H1 (cell line): ENCODE data around the gene HMSD. TPM values are rescaled to one million over a fixed set of nuclear protein-coding genes. Genes with fewer than 3 reads are reported as not detected.
A peak's percentile ranks its signal among the peaks of the same experiment; 100 is the strongest.

Source experiments
- CTCF ChIA-PET: fragments of 300-600 bp; sonication (Branson Sonifier 250); formaldehyde crosslinking; loops from one replicate; lab custom pipeline; 2021; ENCODE audit not compliant: partially characterized antibody; lab: Charles Lee
- POLR2A ChIA-PET: fragments of 300-600 bp; sonication (Branson Sonifier 250); formaldehyde crosslinking; loops from one replicate; lab custom pipeline; 2021; ENCODE audit warnings: inconsistent platforms; ENCODE audit not compliant: partially characterized antibody; lab: Charles Lee
- DNase-seq, 2 experiments: peaks; one replicate each; pipeline versions ENCODE4 v3.0.0 to v3.0.0-alpha.2; 2010 to 2022; ENCODE audit warnings: low spot score in 2 of 2, low read depth in 1 of 2, mixed read lengths in 1 of 2
- FAIRE-seq: peaks from 2 replicates; lab custom pipeline; 2011; peaks lifted over from hg19 to GRCh38; lab: Jason Lieb, UNC
- H2AFZ ChIP-seq: 2 replicates; pipeline ENCODE4 v1.8.1; 2012; ENCODE audit warnings: low read length, inconsistent platforms
- H2AK5ac ChIP-seq: 2 replicates; pipeline ENCODE4 v1.6.1; 2013; ENCODE audit warnings: low read depth, low read length
- H2BK120ac ChIP-seq: replicated peaks from 2 replicates; pipeline ENCODE3; 2013; ENCODE audit warnings: low read depth, low read length, inconsistent platforms
- H2BK12ac ChIP-seq: 2 replicates; pipeline ENCODE4 v1.6.1; 2013; ENCODE audit warnings: low read depth, low read length
- H2BK15ac ChIP-seq: 2 replicates; pipeline ENCODE4 v1.6.1; 2013; ENCODE audit warnings: low read length
- H2BK20ac ChIP-seq: 2 replicates; pipeline ENCODE4 v1.6.1; 2013; ENCODE audit warnings: low read length
- H2BK5ac ChIP-seq: 2 replicates; pipeline ENCODE4 v1.6.1; 2013; ENCODE audit warnings: low read depth, low read length
- H3K14ac ChIP-seq: 2 replicates; pipeline ENCODE4 v1.6.1; 2013; ENCODE audit warnings: inconsistent platforms; ENCODE audit not compliant: insufficient read length
- H3K18ac ChIP-seq: 2 replicates; pipeline ENCODE4 v1.6.1; 2013; ENCODE audit warnings: low read length; ENCODE audit errors: extremely low read depth
- H3K23ac ChIP-seq: 2 replicates; pipeline ENCODE4 v1.6.1; 2013; ENCODE audit warnings: inconsistent platforms; ENCODE audit not compliant: insufficient read length
- H3K23me2 ChIP-seq: 2 replicates; pipeline ENCODE4 v1.6.1; 2013; ENCODE audit warnings: low read depth, low read length
- H3K27ac ChIP-seq: 2 replicates; pipeline ENCODE4 v1.6.1; 2011; ENCODE audit warnings: low read depth, low read length, inconsistent platforms
- H3K27me3 ChIP-seq, 4 experiments: replicated peaks in 1 of 4; 1 replicate in 1 of 4; 2 replicates in 3 of 4; pipeline versions ENCODE4 v1.6.1 to v1.8.1; 2011 to 2013; ENCODE audit warnings: low read length in 3 of 4, mild to moderate bottlenecking in 3 of 4, inconsistent platforms in 2 of 4, mixed read lengths in 2 of 4, moderate library complexity in 1 of 4; ENCODE audit not compliant: control insufficient read depth in 3 of 4, insufficient read depth in 3 of 4; ENCODE audit errors: extremely low read depth in 1 of 4
- H3K36me3 ChIP-seq, 4 experiments: 2 replicates each; pipeline versions ENCODE4 v1.6.1 to v1.8.1; 2011 to 2013; ENCODE audit warnings: mild to moderate bottlenecking in 4 of 4, low read length in 3 of 4, moderate library complexity in 2 of 4, control low read depth in 1 of 4, inconsistent platforms in 1 of 4; ENCODE audit not compliant: insufficient read depth in 4 of 4, control insufficient read depth in 2 of 4
- H3K4ac ChIP-seq: replicated peaks from 2 replicates; pipeline ENCODE3; 2013; ENCODE audit warnings: low read length, low read depth, mixed read lengths, inconsistent platforms; ENCODE audit not compliant: insufficient read length
- H3K4me1 ChIP-seq, 4 experiments: replicated peaks in 1 of 4; 1 replicate in 1 of 4; 2 replicates in 3 of 4; pipeline versions ENCODE4 v1.6.1 to v1.8.1; 2011 to 2013; ENCODE audit warnings: low read length in 3 of 4, inconsistent platforms in 2 of 4, mixed read lengths in 1 of 4; ENCODE audit not compliant: insufficient read depth in 4 of 4, control insufficient read depth in 3 of 4
- H3K4me2 ChIP-seq, 2 experiments: 2 replicates each; pipeline versions ENCODE4 v1.6.1 to v1.8.1; 2011 to 2013; ENCODE audit warnings: low read depth in 2 of 2, low read length in 2 of 2, control low read depth in 1 of 2, inconsistent platforms in 1 of 2, mild to moderate bottlenecking in 1 of 2; ENCODE audit not compliant: insufficient read depth in 1 of 2
- H3K4me3 ChIP-seq, 4 experiments: fragments of 200-600, 300-600 bp in 1 of 4; sonication (generic), shearing (Covaris generic), sonication (Bioruptor Twin) in 1 of 4; 2 replicates each; pipeline versions ENCODE4 v1.5.1 to v1.8.1; 2011 to 2016; ENCODE audit warnings: low read length in 4 of 4, low read depth in 3 of 4, control low read depth in 2 of 4, inconsistent platforms in 2 of 4, mild to moderate bottlenecking in 2 of 4, mixed read lengths in 1 of 4, moderate library complexity in 1 of 4; ENCODE audit not compliant: insufficient read depth in 2 of 4; ENCODE audit errors: extremely low read depth in 1 of 4
- H3K56ac ChIP-seq: replicated peaks from 2 replicates; pipeline ENCODE3; 2013; ENCODE audit warnings: low read depth, mild to moderate bottlenecking, mixed read lengths, low read length, inconsistent platforms; ENCODE audit not compliant: insufficient read length
- H3K79me1 ChIP-seq: 2 replicates; pipeline ENCODE4 v1.6.1; 2013; ENCODE audit warnings: low read depth, low read length, control low read depth
- H3K79me2 ChIP-seq, 2 experiments: 2 replicates each; pipeline versions ENCODE4 v1.6.1 to v1.8.1; 2012 to 2013; ENCODE audit warnings: low read length in 2 of 2, mild to moderate bottlenecking in 2 of 2, inconsistent platforms in 1 of 2; ENCODE audit not compliant: insufficient read depth in 2 of 2, control insufficient read depth in 1 of 2
- H3K9ac ChIP-seq, 4 experiments: replicated peaks in 1 of 4; 1 replicate in 1 of 4; 2 replicates in 3 of 4; pipeline versions ENCODE4 v1.6.1 to v1.8.1; 2011 to 2013; ENCODE audit warnings: low read depth in 3 of 4, low read length in 3 of 4, control low read depth in 2 of 4, mild to moderate bottlenecking in 2 of 4, moderate library complexity in 2 of 4, inconsistent platforms in 1 of 4; ENCODE audit errors: extremely low read depth in 1 of 4
- H3K9me3 ChIP-seq, 2 experiments: 2 replicates each; pipeline versions ENCODE4 v1.6.1 to v1.8.1; 2012 to 2013; ENCODE audit warnings: mild to moderate bottlenecking in 2 of 2, moderate library complexity in 2 of 2, control low read depth in 1 of 2, inconsistent platforms in 1 of 2, low read depth in 1 of 2, low read length in 1 of 2, mixed read lengths in 1 of 2; ENCODE audit not compliant: insufficient read depth in 2 of 2
- H4K20me1 ChIP-seq, 2 experiments: replicated peaks in 1 of 2; 2 replicates each; pipeline versions ENCODE3 to v1.8.1; 2011 to 2013; ENCODE audit warnings: inconsistent platforms in 2 of 2, low read length in 2 of 2, mild to moderate bottlenecking in 1 of 2; ENCODE audit not compliant: insufficient read depth in 2 of 2, control insufficient read depth in 1 of 2
- H4K5ac ChIP-seq: 2 replicates; pipeline ENCODE4 v1.6.1; 2013; ENCODE audit warnings: low read length, low read depth, mixed read lengths, inconsistent platforms; ENCODE audit not compliant: insufficient read length
- H4K8ac ChIP-seq: 2 replicates; pipeline ENCODE4 v1.8.0; 2013; ENCODE audit warnings: mild to moderate bottlenecking, moderate library complexity, low read length, inconsistent platforms; ENCODE audit not compliant: insufficient read depth; ENCODE audit errors: extremely low read depth
- H4K91ac ChIP-seq: replicated peaks from 2 replicates; pipeline ENCODE3; 2013; ENCODE audit warnings: low read length, mixed read lengths, inconsistent platforms; ENCODE audit not compliant: insufficient read length
- CTCF ChIP-seq, 3 experiments: IDR thresholded peaks; 1 replicate in 2 of 3; 2 replicates in 1 of 3; pipeline versions ENCODE4 v1.5.1 to v1.6.1; 2011; ENCODE audit warnings: low read length in 3 of 3, mild to moderate bottlenecking in 3 of 3, inconsistent platforms in 2 of 3, low read depth in 1 of 3, moderate library complexity in 1 of 3; ENCODE audit not compliant: insufficient read depth in 1 of 3; ENCODE audit errors: control extremely low read depth in 1 of 3
- RAD21 ChIP-seq, 2 experiments: IDR thresholded peaks in 1 of 2; conservative IDR thresholded peaks in 1 of 2; 2 replicates each; pipeline ENCODE4 v1.6.1; 2011; ENCODE audit warnings: low read depth in 2 of 2, low read length in 2 of 2, improper control_type of control experiment in 1 of 2, inconsistent platforms in 1 of 2, mild to moderate bottlenecking in 1 of 2, moderate library complexity in 1 of 2
- SIRT6 ChIP-seq: IDR thresholded peaks from one replicate; pipeline ENCODE4 v1.7.1; 2012; ENCODE audit warnings: low read length, inconsistent platforms
- WGBS, 2 experiments: shearing (Covaris generic) in 1 of 2; methylation state at CpG; one replicate each; pipeline versions ENCODE4 v1.1.6 to v1.1.7; 2013 to 2015; ENCODE audit warnings: low lambda C conversion rate in 2 of 2, mixed read lengths in 2 of 2, inconsistent platforms in 1 of 2, low coverage in 1 of 2, missing lambda C conversion rate in 1 of 2; ENCODE audit not compliant: insufficient replicate concordance in 2 of 2, insufficient coverage in 1 of 2, insufficient read length in 1 of 2; ENCODE audit errors: extremely low coverage in 1 of 2, missing lambda C conversion rate in 1 of 2; 5-methylcytosine and 5-hydroxymethylcytosine counted together
- polyA plus RNA-seq, 7 experiments: library from polyadenylated mRNA; depleted of rRNA in 3 of 7; stranded (reverse) in 5 of 7; unstranded in 2 of 7; fragments of >200 nt in 5 of 7; fragments of 200-250 nt in 2 of 7; gene quantifications; 1 replicate in 5 of 7; 2 replicates in 1 of 7; 4 replicates in 1 of 7; pipeline versions ENCODE4 v1.2.1 to v1.2.3, GENCODE V29; 2011 to 2013; ENCODE audit warnings: missing spikeins in 2 of 7, mixed read lengths in 2 of 7
- total RNA-seq: library from RNA; stranded (reverse); fragmentation: NEBNext Ultra II Directional; extraction: Animal tissue kit (Norgen Biotek cat#: 25700); gene quantifications from 2 replicates; pipeline ENCODE4 v1.2.1, GENCODE V29; 2021

Gene HMSD
- total and polyA plus RNA-seq, 2 of the 8 experiments (the other 6 are each of a cell fraction or from before 2014, with no cell fraction given) = 1.3 to 3.0 TPM

DNA sequence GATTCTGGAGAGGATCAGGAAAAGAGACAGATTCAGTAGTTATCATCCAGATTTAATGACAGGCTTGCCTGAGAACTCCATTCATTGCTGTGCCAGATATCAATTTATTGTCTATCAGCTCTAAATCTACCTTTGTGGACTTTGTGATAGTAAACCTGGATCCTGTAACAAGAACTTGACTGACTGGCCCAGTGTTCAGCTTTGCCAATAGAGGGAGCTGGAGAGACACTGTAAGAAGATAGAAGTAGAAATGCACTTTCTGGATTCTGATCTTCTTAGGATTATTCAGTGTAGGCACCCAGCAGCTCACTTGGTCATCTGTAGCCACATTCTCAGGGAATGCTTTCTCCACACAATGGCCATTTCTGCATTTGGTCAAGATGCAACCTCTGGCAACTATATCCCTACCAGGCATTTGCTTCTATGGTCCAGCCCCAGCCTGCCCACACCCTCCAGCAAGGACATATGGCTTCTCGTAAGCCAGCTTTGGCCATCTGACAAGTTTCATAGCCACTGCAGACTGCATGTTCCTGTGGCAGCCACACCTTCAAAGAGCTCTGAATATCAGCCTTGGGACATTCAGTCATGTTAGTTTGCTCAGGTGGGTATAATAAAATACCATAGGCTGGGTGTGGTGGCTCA, 14.6 kb downstream of the HMSD start:
- H2BK15ac ChIP-seq = no peak overlapping the region
- no peaks in the 10 kb centered on the region; a peak in 1 of 7 replicates for H3K27me3 ChIP-seq
- no peak overlapping the region for H3K4ac ChIP-seq
- no peak overlapping the region for H2AK5ac ChIP-seq
- H2BK12ac ChIP-seq = no peak overlapping the region
- H3K9ac ChIP-seq = no peak overlapping the region
- H3K14ac ChIP-seq = no peak overlapping the region
- WGBS, 2 experiments = 56% methylated on average over 1 of the region's 1 CpG; no CpG with 5 or more reads in 1 of the 2 experiments
- H2BK5ac ChIP-seq = no peak overlapping the region
- H2BK20ac ChIP-seq = no peak overlapping the region
- no peak overlapping the region for H3K27ac ChIP-seq
- H3K4me1 ChIP-seq = no peaks in the 10 kb centered on the region; a peak in 1 of 7 replicates
- no peak overlapping the region for H3K18ac ChIP-seq
- H3K36me3 ChIP-seq = no peaks in the 10 kb centered on the region
- ChIA-PET POLR2A (no interaction called here), CTCF (interaction anchor here (0.6 to 6.7 kb wide), 27 partner anchors 10 to 524 kb away, joined by 3 to 59 read pairs (median 4); partner anchors contain the start of gene HMSD)
- TF ChIP-seq SIRT6 (no peak), CTCF (IDR thresholded peaks at IDR 0.05; ENCODE audit: control extremely low read depth in 1 of 3, insufficient read depth in 1 of 3, low read depth in 1 of 3, low read length in 3 of 3) (peak in 2 of 3 experiments; percentile 66 to 83; a peak in 3 of 4 replicates), RAD21 (IDR thresholded peaks at IDR 0.05 in 1 of 2, conservative IDR thresholded peaks at IDR 0.05 in 1 of 2; ENCODE audit: low read depth in 2 of 2, low read length in 2 of 2) (peak; percentile 64 to 65)
- FAIRE-seq (peak; percentile 84), DNase-seq (no peak)
- H3K9me3 ChIP-seq = no peaks in the 10 kb centered on the region
- H3K23ac ChIP-seq = no peak overlapping the region
- H3K79me1 ChIP-seq = no peaks in the 10 kb centered on the region
- no peak overlapping the region for H2BK120ac ChIP-seq
- no peak overlapping the region for H4K8ac ChIP-seq
- H3K79me2 ChIP-seq = no peaks in the 10 kb centered on the region
- H4K20me1 ChIP-seq = peaks cover 0 to 2% of the 10 kb centered on the region in 2 experiments
- no peak overlapping the region for H3K4me2 ChIP-seq
- H4K91ac ChIP-seq = no peak overlapping the region
- H3K23me2 ChIP-seq = no peaks in the 10 kb centered on the region
- no peak overlapping the region for H3K56ac ChIP-seq
- H3K4me3 ChIP-seq = no peak overlapping the region
- no peak overlapping the region for H4K5ac ChIP-seq
- no peak overlapping the region for H2AFZ ChIP-seq
